Panc1 (cell line): ENCODE data around the gene CERKL. TPM values are rescaled to one million over a fixed set of nuclear protein-coding genes. Genes with fewer than 3 reads are reported as not detected.

Source experiments
- ATAC-seq: fragments of 200-7000 bp; cut with Tn5 transposase; 2 replicates; pipeline ENCODE4 v1.9.1; 2020; ENCODE audit warnings: mild to moderate bottlenecking, moderate library complexity
- BruUV-seq: library from RNA; stranded (reverse); fragments of 400-500 nt; replicated peaks from 2 replicates; lab custom pipeline; 2021; lab: Mats Ljungman, UMichigan
- CTCF ChIA-PET: fragments of 300-600 bp; sonication (Branson Sonifier 250); formaldehyde crosslinking; loops from one replicate; lab custom pipeline; 2022; ENCODE audit warnings: antibody characterized with exemption; lab: Charles Lee
- POLR2A ChIA-PET: fragments of 300-600 bp; sonication (Branson Sonifier 250); formaldehyde crosslinking; loops from one replicate; lab custom pipeline; 2022; ENCODE audit warnings: antibody characterized with exemption; lab: Charles Lee
- DNase-seq: peaks from one replicate; pipeline ENCODE4 v3.0.0-alpha.2; 2010; ENCODE audit warnings: low read depth, low spot score
- H3K27ac ChIP-seq: 2 replicates; pipeline ENCODE4 v1.5.1; 2011; ENCODE audit warnings: mild to moderate bottlenecking, low read length, inconsistent platforms
- H3K27me3 ChIP-seq: fragments of 200-500 bp; sonication (Bioruptor generic); 2 replicates; pipeline ENCODE4 v1.6.0; 2014; ENCODE audit warnings: low read length, inconsistent platforms; ENCODE audit not compliant: control insufficient read depth, insufficient read depth
- H3K36me3 ChIP-seq: fragments of 200-500 bp; sonication (Bioruptor generic); 2 replicates; pipeline ENCODE4 v1.5.1; 2014; ENCODE audit warnings: inconsistent platforms, mild to moderate bottlenecking, low read length, moderate library complexity; ENCODE audit not compliant: control insufficient read depth, insufficient read depth
- H3K4me1 ChIP-seq: 2 replicates; pipeline ENCODE4 v1.5.1; 2011; ENCODE audit warnings: inconsistent platforms, mild to moderate bottlenecking, low read length, moderate library complexity; ENCODE audit not compliant: control insufficient read depth, insufficient read depth
- H3K4me3 ChIP-seq, 2 experiments: 2 replicates each; pipeline ENCODE4 v1.5.1; 2011 to 2012; ENCODE audit warnings: low read depth in 2 of 2, low read length in 2 of 2, mild to moderate bottlenecking in 2 of 2, inconsistent platforms in 1 of 2, moderate library complexity in 1 of 2
- H3K9me3 ChIP-seq: fragments of 200-500 bp; sonication (Bioruptor generic); 2 replicates; pipeline ENCODE4 v1.5.1; 2014; ENCODE audit warnings: low read depth, mild to moderate bottlenecking, inconsistent platforms, low read length, moderate library complexity; ENCODE audit not compliant: control insufficient read depth, insufficient read depth
- POLR2AphosphoS5 ChIP-seq: IDR thresholded peaks from 2 replicates; pipeline ENCODE4 v1.6.1; 2012; ENCODE audit warnings: mild to moderate bottlenecking, low read depth, low read length, moderate library complexity
- REST ChIP-seq, 2 experiments: IDR thresholded peaks; 2 replicates each; pipeline ENCODE4 v1.6.1; 2011 to 2012; ENCODE audit warnings: low read depth in 2 of 2, control low read depth in 1 of 2, low read length in 1 of 2, mild to moderate bottlenecking in 1 of 2, moderate library complexity in 1 of 2; ENCODE audit not compliant: insufficient read depth in 1 of 2
- SIN3A ChIP-seq: IDR thresholded peaks from 2 replicates; pipeline ENCODE4 v1.6.1; 2012; ENCODE audit warnings: low read depth, mild to moderate bottlenecking, low read length, moderate library complexity, borderline replicate concordance; ENCODE audit not compliant: insufficient read depth
- TCF7L2 ChIP-seq: IDR thresholded peaks from 2 replicates; pipeline ENCODE4 v1.6.1; 2011; ENCODE audit warnings: mild to moderate bottlenecking, low read depth, low read length, inconsistent platforms
- in situ Hi-C: cut with HindIII; loops from 2 replicates; pipeline ENCODE4 v1.10.0; 2016; ENCODE audit warnings: low sequenced_read_pairs, low pct_unique_long_range_greater_than_20kb
- intact Hi-C: fragments of 100-400 bp; cut with micrococcal nuclease; formaldehyde crosslinking; loops from one replicate; pipeline ENCODE4 v1.10.0; 2022; ENCODE audit not compliant: unreplicated experiment
- total RNA-seq: library from RNA; stranded (reverse); gene quantifications from one replicate; pipeline ENCODE4 v1.2.1, GENCODE V29; 2021; ENCODE audit not compliant: unreplicated experiment
- TF ChIP-seq, protein P1 (sequence below): fragments of 450-650 bp; IDR thresholded peaks from 2 replicates; pipeline ENCODE4 v1.5.1; 2017; ENCODE audit warnings: mild to moderate bottlenecking

CERKL gene
- total RNA-seq, 1 experiment from 2014 or later = 0.87 TPM

DNA sequence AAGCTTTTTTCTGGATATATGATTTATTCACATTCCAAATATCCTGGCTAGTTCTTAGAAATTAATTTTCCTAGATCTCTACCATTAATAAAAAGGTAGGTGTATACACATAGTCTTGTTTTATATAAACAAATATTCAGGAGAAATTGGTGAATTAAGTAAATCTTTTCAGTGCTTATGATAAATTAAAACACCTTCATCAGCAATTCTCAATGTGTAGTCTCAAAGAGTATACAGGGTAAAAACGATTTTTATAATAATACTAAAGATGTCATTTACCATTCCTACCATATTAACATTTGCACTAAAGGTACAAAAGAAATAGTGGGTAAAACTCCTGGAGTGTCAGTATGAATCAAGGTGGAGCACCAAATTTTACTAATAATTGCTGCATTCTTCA, 40.2 kb downstream of the CERKL start:
- H3K27ac ChIP-seq = no peak overlapping the region
- TF ChIP-seq, protein P1, sequence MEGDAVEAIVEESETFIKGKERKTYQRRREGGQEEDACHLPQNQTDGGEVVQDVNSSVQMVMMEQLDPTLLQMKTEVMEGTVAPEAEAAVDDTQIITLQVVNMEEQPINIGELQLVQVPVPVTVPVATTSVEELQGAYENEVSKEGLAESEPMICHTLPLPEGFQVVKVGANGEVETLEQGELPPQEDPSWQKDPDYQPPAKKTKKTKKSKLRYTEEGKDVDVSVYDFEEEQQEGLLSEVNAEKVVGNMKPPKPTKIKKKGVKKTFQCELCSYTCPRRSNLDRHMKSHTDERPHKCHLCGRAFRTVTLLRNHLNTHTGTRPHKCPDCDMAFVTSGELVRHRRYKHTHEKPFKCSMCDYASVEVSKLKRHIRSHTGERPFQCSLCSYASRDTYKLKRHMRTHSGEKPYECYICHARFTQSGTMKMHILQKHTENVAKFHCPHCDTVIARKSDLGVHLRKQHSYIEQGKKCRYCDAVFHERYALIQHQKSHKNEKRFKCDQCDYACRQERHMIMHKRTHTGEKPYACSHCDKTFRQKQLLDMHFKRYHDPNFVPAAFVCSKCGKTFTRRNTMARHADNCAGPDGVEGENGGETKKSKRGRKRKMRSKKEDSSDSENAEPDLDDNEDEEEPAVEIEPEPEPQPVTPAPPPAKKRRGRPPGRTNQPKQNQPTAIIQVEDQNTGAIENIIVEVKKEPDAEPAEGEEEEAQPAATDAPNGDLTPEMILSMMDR = no peak
- TF ChIP-seq SIN3A (no peak), POLR2AphosphoS5 (no peak), REST (IDR thresholded peaks at IDR 0.05; ENCODE audit: insufficient read depth in 1 of 2, low read depth in 2 of 2, low read length in 1 of 2) (no peak), TCF7L2 (no peak)
- intact Hi-C loops (no loop called here), in situ Hi-C loops (no loop called here)
- no peak overlapping the region for H3K4me3 ChIP-seq
- H3K4me1 ChIP-seq = no peaks in the 10 kb centered on the region
- ATAC-seq (no peak), DNase-seq (no peak)
- H3K27me3 ChIP-seq = no peaks in the 10 kb centered on the region
- ChIA-PET CTCF (no interaction called here), POLR2A (no interaction called here)
- no peaks in the 10 kb centered on the region for H3K9me3 ChIP-seq
- no TSS peak for BruUV-seq
- no peaks in the 10 kb centered on the region for H3K36me3 ChIP-seq

DNA sequence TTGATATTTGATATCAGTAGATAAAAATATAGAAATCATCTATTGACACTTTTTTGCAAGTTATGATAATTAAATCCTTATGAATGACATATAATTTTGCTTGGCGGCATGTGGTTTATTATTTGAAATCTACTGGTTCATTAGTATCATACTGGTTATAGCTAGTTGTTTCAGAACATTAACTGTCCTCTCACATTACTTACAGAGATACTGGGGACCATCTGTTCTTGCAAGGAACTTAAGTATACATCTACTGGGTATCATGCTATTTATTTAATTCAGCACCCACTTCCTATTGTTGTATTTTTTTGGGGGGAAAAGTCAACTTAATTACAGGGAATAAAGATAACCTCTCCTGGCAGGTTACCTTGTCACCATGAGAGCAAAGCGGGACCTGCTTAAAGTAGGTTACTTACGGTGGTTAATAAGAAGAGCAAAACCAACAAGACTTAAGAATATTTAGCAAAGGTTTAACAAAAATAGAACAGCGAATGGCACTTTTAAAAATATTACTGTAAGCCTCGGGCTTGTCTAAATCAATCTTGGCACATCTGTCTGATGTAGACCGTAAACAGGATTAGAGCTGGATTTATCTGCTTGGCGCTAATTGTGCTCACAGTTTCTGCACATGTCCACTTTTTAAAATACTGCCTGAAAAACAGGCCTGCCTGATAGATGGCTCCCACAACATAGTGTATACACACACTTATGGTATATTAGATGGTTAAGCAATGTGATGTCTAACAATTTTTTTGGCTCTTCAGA, 41.8 kb downstream of the CERKL start:
- Histone ChIP-seq H3K27ac (no peak overlapping the region), H3K27me3 (no peaks in the 10 kb centered on the region), H3K4me3 (no peak overlapping the region), H3K9me3 (no peaks in the 10 kb centered on the region), H3K36me3 (no peaks in the 10 kb centered on the region), H3K4me1 (no peaks in the 10 kb centered on the region)
- no peak for DNase-seq
- ChIA-PET POLR2A (no interaction called here), CTCF (no interaction called here)
- no peak for ATAC-seq
- TF ChIP-seq TCF7L2 (no peak), POLR2AphosphoS5 (no peak), REST (IDR thresholded peaks at IDR 0.05; ENCODE audit: insufficient read depth in 1 of 2, low read depth in 2 of 2, low read length in 1 of 2) (no peak), SIN3A (no peak)
- TF ChIP-seq, protein P1 = no peak
- BruUV-seq = no TSS peak
- in situ Hi-C loops (no loop called here), intact Hi-C loops (no loop called here)
